GM12878 (cell line): Measurements from ENCODE around the gene MBNL1. TPM values are rescaled to one million over a fixed set of nuclear protein-coding genes. Genes with fewer than 3 reads are reported as not detected.

Experiments
- CBX3 ChIP-seq: fragments of 200-600 bp; sonication (generic); IDR thresholded peaks from 2 replicates; pipeline ENCODE4 v1.6.1; 2016; ENCODE audit warnings: low read depth, borderline replicate concordance
- CREB1 ChIP-seq: IDR thresholded peaks from 2 replicates; pipeline ENCODE4 v1.6.1; 2012; ENCODE audit warnings: low read depth, mild to moderate bottlenecking, inconsistent platforms
- CTCF ChIP-seq, 3 experiments: IDR thresholded peaks in 2 of 3; conservative IDR thresholded peaks in 1 of 3; 2 replicates each; pipeline ENCODE4 v1.5.1; 2011; ENCODE audit warnings: low read depth in 3 of 3, low read length in 3 of 3, mild to moderate bottlenecking in 3 of 3, control low read depth in 2 of 3, moderate library complexity in 2 of 3, inconsistent platforms in 1 of 3, mixed read lengths in 1 of 3; ENCODE audit not compliant: control insufficient read depth in 2 of 3, insufficient read depth in 1 of 3; ENCODE audit errors: extremely low read depth in 1 of 3
- FOXK2 ChIP-seq: fragments of 450-650 bp; IDR thresholded peaks from 2 replicates; pipeline ENCODE4 v1.6.1; 2017; ENCODE audit warnings: mild to moderate bottlenecking, moderate library complexity
- FOXM1 ChIP-seq: IDR thresholded peaks from 2 replicates; pipeline ENCODE4 v1.6.1; 2012; ENCODE audit warnings: low read depth, mild to moderate bottlenecking, inconsistent platforms, low read length, moderate library complexity
- NFYB ChIP-seq: IDR thresholded peaks from 2 replicates; pipeline ENCODE4 v1.6.1; 2011; ENCODE audit warnings: low read depth, mild to moderate bottlenecking, low read length, improper control_type of control experiment, moderate library complexity; ENCODE audit not compliant: insufficient read depth
- NR2C2 ChIP-seq: IDR thresholded peaks from 2 replicates; pipeline ENCODE4 v1.6.1; 2011; ENCODE audit warnings: borderline replicate concordance, low read depth; ENCODE audit not compliant: control insufficient read depth, insufficient read length
- RAD21 ChIP-seq: IDR thresholded peaks from 2 replicates; pipeline ENCODE4 v1.6.1; 2011; ENCODE audit warnings: mild to moderate bottlenecking, low read depth, low read length, moderate library complexity; ENCODE audit not compliant: insufficient read depth
- SMAD5 ChIP-seq: IDR thresholded peaks from 2 replicates; pipeline ENCODE4 v1.6.1; 2016; ENCODE audit warnings: antibody characterized with exemption, low read depth
- SP1 ChIP-seq: IDR thresholded peaks from one replicate; pipeline ENCODE4 v1.6.1; 2011; ENCODE audit warnings: low read depth, low read length
- STAT3 ChIP-seq: IDR thresholded peaks from 2 replicates; pipeline ENCODE4 v1.6.1; 2011; ENCODE audit warnings: low read depth, low read length, improper control_type of control experiment
- TARDBP ChIP-seq: IDR thresholded peaks from 2 replicates; pipeline ENCODE4 v1.6.1; 2016; ENCODE audit warnings: borderline replicate concordance
- TBL1XR1 ChIP-seq: IDR thresholded peaks from 2 replicates; pipeline ENCODE4 v1.6.1; 2012; ENCODE audit warnings: low read depth, low read length, improper control_type of control experiment
- ZNF24 ChIP-seq: fragments of 450-650 bp; IDR thresholded peaks from 2 replicates; pipeline ENCODE4 v1.6.1; 2017; ENCODE audit warnings: antibody characterized with exemption, mild to moderate bottlenecking
- polyA plus RNA-seq, 11 experiments: library from polyadenylated mRNA; depleted of rRNA in 4 of 11; unstranded in 6 of 11; stranded (reverse) in 5 of 11; fragments of >200 nt; fragmentation: Nextera tagmentation in 4 of 11; fragmentation: Illumina TruSeq in 1 of 11; extraction: Ambion mirVana in 4 of 11; extraction: Trizol in 1 of 11; gene quantifications; 1 replicate in 1 of 11; 2 replicates in 10 of 11; pipeline versions ENCODE4 v1.2.1 to v1.2.3, GENCODE V29; 2011 to 2016; ENCODE audit warnings: inconsistent platforms in 2 of 11, missing spikeins in 2 of 11, low read depth in 1 of 11
- total RNA-seq, 4 experiments: library from RNA; depleted of rRNA in 3 of 4; stranded (reverse); fragments of >200 nt in 3 of 4; fragmentation: Illumina TruSeq in 1 of 4; extraction: Trizol in 1 of 4; gene quantifications; 2 replicates each; pipeline versions ENCODE4 v1.2.1 to v1.2.3, GENCODE V29; 2013 to 2021
- TF ChIP-seq, protein P1 (sequence below): fragments of 450-650 bp; IDR thresholded peaks from 2 replicates; pipeline ENCODE4 v1.6.1; 2016; ENCODE audit warnings: mild to moderate bottlenecking
- TF ChIP-seq, protein P2 (sequence below): fragments of 450-650 bp; IDR thresholded peaks from 2 replicates; pipeline ENCODE4 v1.6.1; 2017; ENCODE audit warnings: mild to moderate bottlenecking
- TF ChIP-seq, protein P3 (sequence below): fragments of 450-650 bp; IDR thresholded peaks from 2 replicates; pipeline ENCODE4 v1.6.1; 2017; ENCODE audit warnings: low read depth, mild to moderate bottlenecking, moderate library complexity
- TF ChIP-seq, protein P4 (sequence below): IDR thresholded peaks from 2 replicates; pipeline ENCODE4 v1.6.1; 2011; ENCODE audit warnings: mild to moderate bottlenecking, low read depth, low read length, moderate library complexity; ENCODE audit not compliant: insufficient replicate concordance

Gene MBNL1
- total and polyA plus RNA-seq, 10 of the 15 experiments (the other 5 are each of a cell fraction or from before 2014, with no cell fraction given), result 59.6 to 337 (median 143) TPM

DNA sequence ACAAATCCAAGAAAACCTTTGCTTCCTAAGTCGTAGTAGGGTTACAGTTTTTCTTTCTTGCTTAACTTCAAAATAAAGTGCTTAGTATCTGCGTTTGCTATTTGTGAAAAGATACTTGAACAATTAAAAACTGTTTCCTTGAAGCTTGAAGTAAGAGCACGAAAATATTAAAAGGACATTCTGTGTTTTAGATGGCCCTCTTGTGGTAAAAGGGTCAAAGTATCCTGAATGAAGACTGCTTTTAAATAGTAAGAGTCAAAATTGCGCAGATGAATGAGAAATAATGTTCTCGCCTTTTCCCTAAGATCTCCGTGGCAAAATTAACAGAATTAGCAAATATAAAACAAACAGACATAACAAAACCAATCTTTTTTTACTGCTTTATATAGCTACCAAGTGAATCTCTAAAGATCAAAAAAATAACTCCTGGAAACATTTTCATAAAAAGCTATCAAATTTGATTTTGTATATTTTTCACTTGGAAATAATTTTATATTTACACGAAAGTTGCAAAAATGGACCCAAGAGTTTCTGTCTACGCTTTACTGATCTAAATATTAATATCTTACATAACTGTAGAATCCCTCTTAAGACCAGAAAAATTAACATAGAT, 175.4 kb downstream of the MBNL1 start (continued):
- TF ChIP-seq ZNF24, result 0 out of 2 replicates have a peak, but pooled peaks have one; percentile 19
- no peak for TF ChIP-seq STAT3
- TF ChIP-seq, protein P1, sequence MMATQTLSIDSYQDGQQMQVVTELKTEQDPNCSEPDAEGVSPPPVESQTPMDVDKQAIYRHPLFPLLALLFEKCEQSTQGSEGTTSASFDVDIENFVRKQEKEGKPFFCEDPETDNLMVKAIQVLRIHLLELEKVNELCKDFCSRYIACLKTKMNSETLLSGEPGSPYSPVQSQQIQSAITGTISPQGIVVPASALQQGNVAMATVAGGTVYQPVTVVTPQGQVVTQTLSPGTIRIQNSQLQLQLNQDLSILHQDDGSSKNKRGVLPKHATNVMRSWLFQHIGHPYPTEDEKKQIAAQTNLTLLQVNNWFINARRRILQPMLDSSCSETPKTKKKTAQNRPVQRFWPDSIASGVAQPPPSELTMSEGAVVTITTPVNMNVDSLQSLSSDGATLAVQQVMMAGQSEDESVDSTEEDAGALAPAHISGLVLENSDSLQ, result no peak
- TF ChIP-seq SP1, result no peak
- TF ChIP-seq RAD21, result peak; percentile 91
- peak; percentile 48 to 70 (median 59); a peak in 5 of 6 replicates for TF ChIP-seq CTCF (IDR thresholded peaks at IDR 0.05 in 2 of 3, conservative IDR thresholded peaks at IDR 0.05 in 1 of 3; ENCODE audit: control insufficient read depth in 2 of 3, extremely low read depth in 1 of 3, insufficient read depth in 1 of 3, low read depth in 3 of 3, low read length in 3 of 3)
- no peak for TF ChIP-seq CBX3
- TF ChIP-seq SMAD5, result no peak
- TF ChIP-seq, protein P2, sequence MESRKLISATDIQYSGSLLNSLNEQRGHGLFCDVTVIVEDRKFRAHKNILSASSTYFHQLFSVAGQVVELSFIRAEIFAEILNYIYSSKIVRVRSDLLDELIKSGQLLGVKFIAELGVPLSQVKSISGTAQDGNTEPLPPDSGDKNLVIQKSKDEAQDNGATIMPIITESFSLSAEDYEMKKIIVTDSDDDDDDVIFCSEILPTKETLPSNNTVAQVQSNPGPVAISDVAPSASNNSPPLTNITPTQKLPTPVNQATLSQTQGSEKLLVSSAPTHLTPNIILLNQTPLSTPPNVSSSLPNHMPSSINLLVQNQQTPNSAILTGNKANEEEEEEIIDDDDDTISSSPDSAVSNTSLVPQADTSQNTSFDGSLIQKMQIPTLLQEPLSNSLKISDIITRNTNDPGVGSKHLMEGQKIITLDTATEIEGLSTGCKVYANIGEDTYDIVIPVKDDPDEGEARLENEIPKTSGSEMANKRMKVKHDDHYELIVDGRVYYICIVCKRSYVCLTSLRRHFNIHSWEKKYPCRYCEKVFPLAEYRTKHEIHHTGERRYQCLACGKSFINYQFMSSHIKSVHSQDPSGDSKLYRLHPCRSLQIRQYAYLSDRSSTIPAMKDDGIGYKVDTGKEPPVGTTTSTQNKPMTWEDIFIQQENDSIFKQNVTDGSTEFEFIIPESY, result no peak
- TF ChIP-seq TBL1XR1, result no peak
- no peak for TF ChIP-seq FOXK2
- TF ChIP-seq NFYB, result no peak
- TF ChIP-seq CREB1, result no peak
- TF ChIP-seq, protein P3, sequence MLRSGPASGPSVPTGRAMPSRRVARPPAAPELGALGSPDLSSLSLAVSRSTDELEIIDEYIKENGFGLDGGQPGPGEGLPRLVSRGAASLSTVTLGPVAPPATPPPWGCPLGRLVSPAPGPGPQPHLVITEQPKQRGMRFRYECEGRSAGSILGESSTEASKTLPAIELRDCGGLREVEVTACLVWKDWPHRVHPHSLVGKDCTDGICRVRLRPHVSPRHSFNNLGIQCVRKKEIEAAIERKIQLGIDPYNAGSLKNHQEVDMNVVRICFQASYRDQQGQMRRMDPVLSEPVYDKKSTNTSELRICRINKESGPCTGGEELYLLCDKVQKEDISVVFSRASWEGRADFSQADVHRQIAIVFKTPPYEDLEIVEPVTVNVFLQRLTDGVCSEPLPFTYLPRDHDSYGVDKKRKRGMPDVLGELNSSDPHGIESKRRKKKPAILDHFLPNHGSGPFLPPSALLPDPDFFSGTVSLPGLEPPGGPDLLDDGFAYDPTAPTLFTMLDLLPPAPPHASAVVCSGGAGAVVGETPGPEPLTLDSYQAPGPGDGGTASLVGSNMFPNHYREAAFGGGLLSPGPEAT, result no peak
- 0 out of 2 replicates have a peak, but pooled peaks have one; percentile 28 for TF ChIP-seq FOXM1
- TF ChIP-seq NR2C2, result no peak
- TF ChIP-seq, protein P4, sequence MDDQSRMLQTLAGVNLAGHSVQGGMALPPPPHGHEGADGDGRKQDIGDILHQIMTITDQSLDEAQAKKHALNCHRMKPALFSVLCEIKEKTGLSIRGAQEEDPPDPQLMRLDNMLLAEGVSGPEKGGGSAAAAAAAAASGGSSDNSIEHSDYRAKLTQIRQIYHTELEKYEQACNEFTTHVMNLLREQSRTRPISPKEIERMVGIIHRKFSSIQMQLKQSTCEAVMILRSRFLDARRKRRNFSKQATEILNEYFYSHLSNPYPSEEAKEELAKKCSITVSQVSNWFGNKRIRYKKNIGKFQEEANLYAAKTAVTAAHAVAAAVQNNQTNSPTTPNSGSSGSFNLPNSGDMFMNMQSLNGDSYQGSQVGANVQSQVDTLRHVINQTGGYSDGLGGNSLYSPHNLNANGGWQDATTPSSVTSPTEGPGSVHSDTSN, result no peak
- TF ChIP-seq TARDBP, result no peak
